22Rv1 (cell line): ENCODE results near the gene RHOBTB3.

Source experiments
- H3K27ac ChIP-seq: fragments of 450-650 bp; 2 replicates; pipeline ENCODE4 v1.5.1; 2017
- CTCF ChIP-seq: fragments of 450-650 bp; IDR thresholded peaks from 2 replicates; pipeline ENCODE4 v1.5.1; 2017; ENCODE audit warnings: mild to moderate bottlenecking
- ZFX ChIP-seq: fragments of 450-650 bp; IDR thresholded peaks from 2 replicates; pipeline ENCODE4 v1.6.1; 2017; ENCODE audit warnings: antibody characterized with exemption, borderline replicate concordance

RHOBTB3 gene

GRCh38 chr5:95786821-95787418 is 55.8 kb downstream of the RHOBTB3 start:
- no peak for TF ChIP-seq CTCF
- TF ChIP-seq ZFX: no peak
- H3K27ac ChIP-seq: no peak overlapping the region

- H3K27ac ChIP-seq: no peak overlapping the region
- TF ChIP-seq CTCF: no peak
- no peak for TF ChIP-seq ZFX
Observed at GRCh38 chr5:95788493-95788892, 57.4 kb downstream of the RHOBTB3 start.

- TF ChIP-seq CTCF: no peak
- no peak for TF ChIP-seq ZFX
- no peak overlapping the region for H3K27ac ChIP-seq
Observed at GRCh38 chr5:95791751-95792150, 60.6 kb downstream of the RHOBTB3 start.

- TF ChIP-seq ZFX: no peak
- TF ChIP-seq CTCF: no peak
- H3K27ac ChIP-seq: no peak overlapping the region
Observed at GRCh38 chr5:95794070-95794516, 63.0 kb downstream of the RHOBTB3 start.

- no peak for TF ChIP-seq CTCF
- TF ChIP-seq ZFX: no peak
- no peak overlapping the region for H3K27ac ChIP-seq
Observed at GRCh38 chr5:95797301-95797700, 66.2 kb downstream of the RHOBTB3 start.

- TF ChIP-seq CTCF: no peak
- TF ChIP-seq ZFX: no peak
- no peak overlapping the region for H3K27ac ChIP-seq
Observed at GRCh38 chr5:95798048-95798447, 66.9 kb downstream of the RHOBTB3 start.

GRCh38 chr5:95798545-95798944 is 67.4 kb downstream of the RHOBTB3 start:
- no peak for TF ChIP-seq ZFX
- no peak for TF ChIP-seq CTCF

More at GRCh38 chr5:95798545-95798944, 67.4 kb downstream of the RHOBTB3 start:
- no peak overlapping the region for H3K27ac ChIP-seq
